NCI-H1930 (cell line): ENCODE data around the gene ACVR1.

Experiments used
- DNase-seq, 2 experiments: peaks; one replicate each; lab custom pipeline; 2025; lab: John Stamatoyannopoulos, UW

The ACVR1 gene

GRCh38 chr2:157856187-157856515 is 20.0 kb downstream of the ACVR1 start:
- no peak for DNase-seq

GRCh38 chr2:157853820-157854219 is 22.3 kb downstream of the ACVR1 start:
- no peak for DNase-seq

- DNase-seq = no peak
Measured at GRCh38 chr2:157853211-157853610, 22.9 kb downstream of the ACVR1 start.

- no peak for DNase-seq
Measured at GRCh38 chr2:157849591-157849990, 26.5 kb downstream of the ACVR1 start.

- DNase-seq = no peak
Measured at GRCh38 chr2:157848213-157848612, 27.9 kb downstream of the ACVR1 start.

GRCh38 chr2:157845081-157845480 is 31.0 kb downstream of the ACVR1 start:
- no peak for DNase-seq

- no peak for DNase-seq
Measured at GRCh38 chr2:157843935-157844334, 32.2 kb downstream of the ACVR1 start.

GRCh38 chr2:157843081-157843480 is 33.0 kb downstream of the ACVR1 start:
- DNase-seq = no peak

- DNase-seq = no peak
Measured at GRCh38 chr2:157842106-157842879, 33.8 kb downstream of the ACVR1 start.

GRCh38 chr2:157841485-157841884 is 34.6 kb downstream of the ACVR1 start:
- no peak for DNase-seq

- DNase-seq = no peak
Measured at GRCh38 chr2:157840568-157841156, 35.5 kb downstream of the ACVR1 start.

- no peak for DNase-seq
Measured at GRCh38 chr2:157839822-157840221, 36.3 kb downstream of the ACVR1 start.

GRCh38 chr2:157839162-157839801 is 36.8 kb downstream of the ACVR1 start:
- DNase-seq = peak; percentile 58 to 74

GRCh38 chr2:157838442-157839161 is 37.5 kb downstream of the ACVR1 start:
- no peak for DNase-seq

- no peak for DNase-seq
Measured at GRCh38 chr2:157837851-157838441, 38.2 kb downstream of the ACVR1 start.

- no peak for DNase-seq
Measured at GRCh38 chr2:157836531-157836930, 39.6 kb downstream of the ACVR1 start.

GRCh38 chr2:157835425-157835824 is 40.7 kb downstream of the ACVR1 start:
- no peak for DNase-seq

GRCh38 chr2:157835006-157835405 is 41.1 kb downstream of the ACVR1 start:
- no peak for DNase-seq

GRCh38 chr2:157833721-157834120 is 42.4 kb downstream of the ACVR1 start:
- DNase-seq = no peak

- no peak for DNase-seq
Measured at GRCh38 chr2:157831573-157832315, 44.4 kb downstream of the ACVR1 start.

GRCh38 chr2:157830696-157831570 is 45.2 kb downstream of the ACVR1 start:
- no peak for DNase-seq
